Lower leg skin (tissue), 3 donors: Measurements from ENCODE around the gene TLCD2.

Source experiments
- POLR2A ChIP-seq, 2 donors: fragments of 450-650 bp; IDR thresholded peaks; one replicate each; pipeline ENCODE4 v1.6.1; 2016 to 2017; ENCODE audit warnings: antibody characterized with exemption in 2 of 2, mild to moderate bottlenecking in 1 of 2, moderate library complexity in 1 of 2
- TF ChIP-seq, protein P1 (sequence below), 3 donors: fragments of 450-650 bp; IDR thresholded peaks; one replicate each; pipeline ENCODE4 v1.5.1; 2016; ENCODE audit warnings: antibody characterized with exemption in 3 of 3, mild to moderate bottlenecking in 3 of 3, moderate library complexity in 2 of 3

DNA sequence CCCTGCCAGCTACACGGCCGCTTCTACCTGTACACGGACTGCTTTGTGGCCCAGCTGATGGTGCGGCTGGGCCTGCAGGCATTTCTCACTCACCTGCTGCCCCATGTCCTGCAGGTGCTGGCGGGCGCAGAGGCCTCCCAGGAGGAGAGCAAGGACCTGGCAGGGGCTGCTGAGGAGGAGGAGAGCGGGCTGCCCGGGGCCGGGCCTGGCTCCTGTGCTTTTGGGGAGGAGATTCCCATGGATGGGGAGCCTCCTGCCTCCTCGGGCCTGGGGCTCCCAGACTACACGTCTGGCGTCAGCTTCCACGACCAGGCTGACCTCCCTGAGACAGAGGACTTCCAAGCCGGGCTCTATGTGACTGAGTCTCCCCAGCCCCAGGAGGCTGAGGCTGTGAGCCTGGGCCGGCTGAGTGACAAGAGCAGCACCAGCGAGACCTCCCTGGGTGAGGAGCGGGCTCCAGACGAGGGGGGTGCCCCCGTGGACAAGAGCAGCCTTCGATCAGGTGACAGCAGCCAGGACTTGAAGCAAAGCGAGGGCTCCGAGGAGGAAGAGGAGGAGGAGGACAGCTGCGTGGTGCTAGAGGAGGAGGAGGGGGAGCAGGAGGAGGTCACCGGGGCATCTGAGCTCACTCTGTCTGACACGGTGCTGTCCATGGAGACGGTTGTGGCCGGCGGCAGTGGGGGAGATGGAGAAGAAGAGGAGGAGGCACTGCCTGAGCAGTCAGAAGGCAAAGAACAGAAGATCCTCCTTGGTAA is 17.9 kb upstream of the TLCD2 start:
- TF ChIP-seq, protein P1, sequence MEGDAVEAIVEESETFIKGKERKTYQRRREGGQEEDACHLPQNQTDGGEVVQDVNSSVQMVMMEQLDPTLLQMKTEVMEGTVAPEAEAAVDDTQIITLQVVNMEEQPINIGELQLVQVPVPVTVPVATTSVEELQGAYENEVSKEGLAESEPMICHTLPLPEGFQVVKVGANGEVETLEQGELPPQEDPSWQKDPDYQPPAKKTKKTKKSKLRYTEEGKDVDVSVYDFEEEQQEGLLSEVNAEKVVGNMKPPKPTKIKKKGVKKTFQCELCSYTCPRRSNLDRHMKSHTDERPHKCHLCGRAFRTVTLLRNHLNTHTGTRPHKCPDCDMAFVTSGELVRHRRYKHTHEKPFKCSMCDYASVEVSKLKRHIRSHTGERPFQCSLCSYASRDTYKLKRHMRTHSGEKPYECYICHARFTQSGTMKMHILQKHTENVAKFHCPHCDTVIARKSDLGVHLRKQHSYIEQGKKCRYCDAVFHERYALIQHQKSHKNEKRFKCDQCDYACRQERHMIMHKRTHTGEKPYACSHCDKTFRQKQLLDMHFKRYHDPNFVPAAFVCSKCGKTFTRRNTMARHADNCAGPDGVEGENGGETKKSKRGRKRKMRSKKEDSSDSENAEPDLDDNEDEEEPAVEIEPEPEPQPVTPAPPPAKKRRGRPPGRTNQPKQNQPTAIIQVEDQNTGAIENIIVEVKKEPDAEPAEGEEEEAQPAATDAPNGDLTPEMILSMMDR (IDR thresholded peaks at IDR 0.05) = no peak
- TF ChIP-seq POLR2A (IDR thresholded peaks at IDR 0.05) = no peak
